ENCODE data around the gene RPL38. TPM values are rescaled to one million over a fixed set of nuclear protein-coding genes. Genes with fewer than 3 reads are reported as not detected.

The RPL38 gene
- total RNA-seq, 3 donors from 2014 or later (not counting 1 experiment from before 2014, with no cell fraction given): 560 to 802 (median 759) TPM

- Histone ChIP-seq H3K27me3 (ENCODE audit: control insufficient read depth, insufficient read depth, low read length) (no peaks in the 10 kb centered on the region), H3K9me3 (ENCODE audit: control insufficient read depth, insufficient read depth, low read length) (no peaks in the 10 kb centered on the region), H3K4me3 (ENCODE audit: low read length) (no peak overlapping the region), H3K4me1 (ENCODE audit: control insufficient read depth, insufficient read depth, low read length) (peaks cover under 1% of the 10 kb centered on the region), H3K36me3 (ENCODE audit: control insufficient read depth, insufficient read depth, low read length) (peaks cover 2% of the 10 kb centered on the region), H3K27ac (ENCODE audit: low read length) (no peak overlapping the region)
- no peak for DNase-seq
- intact Hi-C loops (cut with micrococcal nuclease): no loop called here
- no peak for ATAC-seq
- WGBS (ENCODE audit: insufficient coverage): 93% methylated on average over 16 of the region's 16 CpGs
- Mint-ChIP-seq H3K36me3 (no peaks in the 10 kb centered on the region), H3K9me3 (peaks cover 0 to 2% of the 10 kb centered on the region in 2 donors), H3K27me3 (ENCODE audit: low read depth in 2 of 2) (peaks cover 0 to 3% of the 10 kb centered on the region in 2 donors), H3K4me1 (peaks cover 0 to 12% of the 10 kb centered on the region in 2 donors), H3K27ac (no peak overlapping the region), H3K4me3 (no peak overlapping the region)
- no peak for TF ChIP-seq CTCF (IDR thresholded peaks at IDR 0.05)
Observed at GRCh38 chr17:74220946-74221818, 17.7 kb downstream of the RPL38 start.

GRCh38 chr17:74222399-74222798, 18.9 kb downstream of the RPL38 start:
- no peak overlapping the region for H3K4me3 Mint-ChIP-seq
- ATAC-seq (no peak), DNase-seq (no peak)
- H3K27me3 Mint-ChIP-seq (ENCODE audit: low read depth in 2 of 2): peaks cover 0 to 3% of the 10 kb centered on the region in 2 donors
- no peak overlapping the region for H3K4me3 ChIP-seq (ENCODE audit: low read length)
- no peaks in the 10 kb centered on the region for H3K9me3 ChIP-seq (ENCODE audit: control insufficient read depth, insufficient read depth, low read length)
- no peaks in the 10 kb centered on the region for H3K4me1 ChIP-seq (ENCODE audit: control insufficient read depth, insufficient read depth, low read length)
- peaks cover 0 to 2% of the 10 kb centered on the region in 2 donors for H3K9me3 Mint-ChIP-seq
- TF ChIP-seq CTCF (IDR thresholded peaks at IDR 0.05): no peak
- H3K36me3 Mint-ChIP-seq: no peaks in the 10 kb centered on the region
- H3K4me1 Mint-ChIP-seq: peaks cover 0 to 14% of the 10 kb centered on the region in 2 donors
- H3K27ac Mint-ChIP-seq: no peak overlapping the region
- intact Hi-C loops (cut with micrococcal nuclease): no loop called here
- no peak overlapping the region for H3K27ac ChIP-seq (ENCODE audit: low read length)
- no peaks in the 10 kb centered on the region for H3K27me3 ChIP-seq (ENCODE audit: control insufficient read depth, insufficient read depth, low read length)
- peaks cover 2% of the 10 kb centered on the region for H3K36me3 ChIP-seq (ENCODE audit: control insufficient read depth, insufficient read depth, low read length)
- 93% methylated on average over 13 of the region's 13 CpGs for WGBS (ENCODE audit: insufficient coverage)

- intact Hi-C loops (cut with micrococcal nuclease): no loop called here
- peaks cover 2% of the 10 kb centered on the region for H3K36me3 ChIP-seq (ENCODE audit: control insufficient read depth, insufficient read depth, low read length)
- Mint-ChIP-seq H3K27me3 (ENCODE audit: low read depth in 2 of 2) (peaks cover 0 to 3% of the 10 kb centered on the region in 2 donors), H3K4me1 (peaks cover 0 to 14% of the 10 kb centered on the region in 2 donors), H3K4me3 (no peak overlapping the region), H3K9me3 (peaks cover 0 to 2% of the 10 kb centered on the region in 2 donors), H3K27ac (no peak overlapping the region), H3K36me3 (no peaks in the 10 kb centered on the region)
- 97% methylated on average over 14 of the region's 14 CpGs for WGBS (ENCODE audit: insufficient coverage)
- no peak for TF ChIP-seq CTCF (IDR thresholded peaks at IDR 0.05)
- H3K27ac ChIP-seq (ENCODE audit: low read length): no peak overlapping the region
- H3K9me3 ChIP-seq (ENCODE audit: control insufficient read depth, insufficient read depth, low read length): no peaks in the 10 kb centered on the region
- no peak overlapping the region for H3K4me3 ChIP-seq (ENCODE audit: low read length)
- ATAC-seq (no peak), DNase-seq (no peak)
- no peaks in the 10 kb centered on the region for H3K4me1 ChIP-seq (ENCODE audit: control insufficient read depth, insufficient read depth, low read length)
- no peaks in the 10 kb centered on the region for H3K27me3 ChIP-seq (ENCODE audit: control insufficient read depth, insufficient read depth, low read length)
Observed at GRCh38 chr17:74223901-74224300, 20.4 kb downstream of the RPL38 start.

Measured in natural killer cell (primary cell).